Aorta (tissue), 5 donors: Measurements from ENCODE around the gene LACTB. TPM values are rescaled to one million over a fixed set of nuclear protein-coding genes. Genes with fewer than 3 reads are reported as not detected.

ENCODE experiments used
- ATAC-seq: fragments of 200-7000 bp; cut with Tn5 transposase; one replicate; pipeline ENCODE4 v1.9.1; 2022; ENCODE audit warnings: moderate library complexity; ENCODE audit not compliant: low FRiP score
- DNase-seq, 2 donors: peaks; one replicate each; pipeline ENCODE4 v3.0.0-alpha.2; 2020
- H3K27ac ChIP-seq, 2 donors: one replicate each; pipeline ENCODE4 v1.5.1; 2013; ENCODE audit warnings: low read length in 2 of 2, mild to moderate bottlenecking in 2 of 2, moderate library complexity in 2 of 2, control low read depth in 1 of 2, inconsistent platforms in 1 of 2, low read depth in 1 of 2
- H3K27me3 ChIP-seq, 2 donors: one replicate each; pipeline ENCODE4 v1.6.1; 2013; ENCODE audit warnings: control low read depth in 1 of 2, low read length in 1 of 2, mild to moderate bottlenecking in 1 of 2, moderate library complexity in 1 of 2; ENCODE audit not compliant: insufficient read depth in 2 of 2, control insufficient read depth in 1 of 2
- H3K36me3 ChIP-seq, 2 donors: one replicate each; pipeline ENCODE4 v1.6.1; 2013; ENCODE audit warnings: control low read depth in 1 of 2, low read length in 1 of 2, mild to moderate bottlenecking in 1 of 2; ENCODE audit not compliant: insufficient read depth in 2 of 2, control insufficient read depth in 1 of 2
- H3K4me1 ChIP-seq, 2 donors: one replicate each; pipeline ENCODE4 v1.6.1; 2013; ENCODE audit warnings: low read length in 2 of 2, control low read depth in 1 of 2, mild to moderate bottlenecking in 1 of 2, moderate library complexity in 1 of 2; ENCODE audit not compliant: insufficient read depth in 2 of 2, control insufficient read depth in 1 of 2
- H3K4me3 ChIP-seq, 2 donors: one replicate each; pipeline ENCODE4 v1.5.1; 2013; ENCODE audit warnings: low read length in 2 of 2, control low read depth in 1 of 2, mild to moderate bottlenecking in 1 of 2
- H3K9me3 ChIP-seq: one replicate; pipeline ENCODE4 v1.6.1; 2013; ENCODE audit warnings: mild to moderate bottlenecking, low read length; ENCODE audit not compliant: control insufficient read depth
- WGBS, 2 donors: extraction: QIAGEN DNeasy Blood & Tissue Kit; methylation state at CpG; one replicate each; pipeline ENCODE4 v1.1.7; 2013; 5-methylcytosine and 5-hydroxymethylcytosine counted together
- intact Hi-C, 2 donors: fragments of 100-400 bp; cut with DNase I; formaldehyde crosslinking; loops; one replicate each; pipeline versions ENCODE4 v1.14.2 to v1.15.0; 2022
- polyA plus RNA-seq, 2 donors: library from polyadenylated mRNA; stranded (reverse); fragments of 200-250 nt; gene quantifications; one replicate each; pipeline ENCODE4 v1.2.3, GENCODE V29; 2013
- total RNA-seq, 2 donors: library from RNA; stranded (reverse); fragmentation: NEBNext Ultra II Directional; extraction: Animal tissue kit (Norgen Biotek cat#: 25700); gene quantifications; one replicate each; pipeline ENCODE4 v1.2.1, GENCODE V29; 2021
- donor health status: healthy with polysubstance abuse.
- donor health status: Bipolar disorder and iron deficiency.
- donor health status: DM: no; HTN: no; CAD: no.
- donor health status: DM: no; HTN: no; CAD: no.
- donor health status: DM: yes; HTN: yes; CAD: no.

Gene LACTB
- total and polyA plus RNA-seq, 4 donors, result 12.6 to 20.9 (median 18.1) TPM

GRCh38 chr15:63134245-63134985 lies 12.8 kb downstream of the LACTB start:
- no peaks in the 10 kb centered on the region for H3K36me3 ChIP-seq
- 92% methylated on average over 2 of the region's 2 CpGs for WGBS, 2 donors
- H3K4me1 ChIP-seq, result peaks cover 0 to 4% of the 10 kb centered on the region in 2 donors
- ATAC-seq, result no peak
- H3K27ac ChIP-seq, result peak overlapping the region in 1 of 2 donors; percentile 67
- intact Hi-C loops, result no loop called here
- no peaks in the 10 kb centered on the region for H3K9me3 ChIP-seq
- no peaks in the 10 kb centered on the region for H3K27me3 ChIP-seq
- DNase-seq, result no peak
- H3K4me3 ChIP-seq, result no peak overlapping the region

DNA sequence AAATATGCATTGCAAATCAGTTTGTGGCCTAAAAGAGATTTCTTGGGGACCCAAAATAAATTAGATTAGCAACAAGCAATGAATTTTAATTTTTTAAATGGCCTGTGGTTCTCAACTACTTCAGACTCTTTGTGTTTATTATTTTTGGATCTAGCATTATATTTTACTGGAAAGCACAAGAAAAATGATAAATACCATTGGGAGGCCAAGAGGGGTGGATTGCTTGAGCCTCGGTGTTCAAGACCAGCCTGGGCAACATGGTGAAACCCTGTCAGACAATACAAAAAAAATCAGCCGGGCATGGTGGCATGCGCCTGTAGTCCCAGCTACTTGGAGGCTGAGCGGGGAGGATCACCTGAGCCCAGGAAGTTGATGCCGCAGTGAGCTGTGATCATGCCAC lies 13.6 kb downstream of the LACTB start:
- no peak overlapping the region for H3K4me3 ChIP-seq
- no peaks in the 10 kb centered on the region for H3K36me3 ChIP-seq
- no peak for DNase-seq
- no peaks in the 10 kb centered on the region for H3K27me3 ChIP-seq
- intact Hi-C loops, result no loop called here
- H3K9me3 ChIP-seq, result no peaks in the 10 kb centered on the region
- H3K4me1 ChIP-seq, result peaks cover 0 to 4% of the 10 kb centered on the region in 2 donors
- 73 to 74% methylated on average over 5 of the region's 5 CpGs for WGBS, 2 donors
- peak overlapping the region in 1 of 2 donors; percentile 58 for H3K27ac ChIP-seq
- no peak for ATAC-seq

DNA sequence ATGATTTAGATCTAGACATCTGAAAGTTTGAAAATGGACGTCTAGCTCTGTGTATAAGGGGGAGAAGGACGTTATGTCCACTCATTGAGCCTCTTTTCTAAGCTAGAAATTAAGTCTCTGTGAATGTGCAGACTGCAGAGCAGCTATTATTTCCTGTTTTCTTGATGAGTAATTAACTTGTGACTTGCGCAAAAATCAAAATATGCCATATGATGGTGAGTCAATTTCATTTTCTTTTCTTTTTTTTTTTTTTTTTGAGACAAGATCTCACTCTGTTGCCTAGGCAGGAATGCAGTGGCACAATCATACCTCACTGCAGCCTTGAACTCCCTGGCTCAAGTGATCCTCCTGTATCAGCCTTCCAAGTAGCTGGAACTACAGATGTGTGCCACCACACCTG lies 14.1 kb downstream of the LACTB start:
- H3K27ac ChIP-seq, result peak overlapping the region in 1 of 2 donors; percentile 44
- ATAC-seq (no peak), DNase-seq (no peak)
- no peaks in the 10 kb centered on the region for H3K36me3 ChIP-seq
- peaks cover 0 to 4% of the 10 kb centered on the region in 2 donors for H3K4me1 ChIP-seq
- H3K27me3 ChIP-seq, result no peaks in the 10 kb centered on the region
- H3K9me3 ChIP-seq, result no peaks in the 10 kb centered on the region
- intact Hi-C loops, result no loop called here
- no peak overlapping the region for H3K4me3 ChIP-seq
- 78 to 79% methylated on average over 3 of the region's 3 CpGs for WGBS, 2 donors

DNA sequence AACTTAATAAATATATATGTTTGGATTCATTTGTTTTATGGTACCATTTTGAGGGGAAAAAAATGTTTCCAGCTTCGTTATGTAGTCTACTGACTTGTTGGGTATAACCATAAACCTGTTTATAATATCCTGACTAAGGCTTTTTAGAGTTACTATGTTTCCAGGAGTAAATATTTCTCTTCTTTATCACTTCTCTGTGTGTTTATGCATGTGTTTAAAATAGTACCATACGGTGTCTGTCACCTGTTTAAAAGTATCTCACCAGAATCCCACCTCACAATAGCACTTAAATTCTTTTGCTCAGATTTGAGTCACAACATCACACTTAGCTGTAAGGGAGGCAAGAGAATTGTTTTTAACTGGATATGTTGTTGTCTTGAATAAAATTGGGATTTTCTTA lies 15.1 kb downstream of the LACTB start:
- Histone ChIP-seq H3K27me3 (no peaks in the 10 kb centered on the region), H3K27ac (no peak overlapping the region), H3K4me3 (no peak overlapping the region), H3K9me3 (no peaks in the 10 kb centered on the region), H3K4me1 (peaks cover 0 to 4% of the 10 kb centered on the region in 2 donors), H3K36me3 (peaks cover 0 to 1% of the 10 kb centered on the region in 2 donors)
- 79 to 85% methylated on average over 2 of the region's 2 CpGs for WGBS, 2 donors
- DNase-seq (no peak), ATAC-seq (no peak)
- intact Hi-C loops, result no loop called here

DNA sequence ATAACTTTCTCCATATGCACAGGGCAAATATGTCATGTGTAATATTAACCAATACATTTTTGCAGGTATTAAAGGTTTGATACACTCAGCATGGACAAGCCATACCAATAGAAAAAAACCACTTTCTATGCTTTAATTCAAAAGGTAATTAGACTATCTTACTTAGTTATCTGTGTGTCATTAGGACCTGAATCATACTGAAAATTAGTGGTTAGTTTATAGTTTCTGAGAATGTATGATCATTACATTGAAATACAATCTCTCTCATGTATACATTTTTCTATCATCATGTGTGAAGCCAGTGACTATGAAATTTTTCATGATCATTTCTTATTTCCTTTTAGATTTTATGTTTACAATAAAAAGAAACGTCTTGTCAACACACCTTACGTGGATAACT lies 19.3 kb downstream of the LACTB start:
- H3K9me3 ChIP-seq, result no peaks in the 10 kb centered on the region
- DNase-seq (no peak), ATAC-seq (no peak)
- peaks cover 0 to 4% of the 10 kb centered on the region in 2 donors for H3K4me1 ChIP-seq
- 89 to 92% methylated on average over 2 of the region's 2 CpGs for WGBS, 2 donors
- no peak overlapping the region for H3K4me3 ChIP-seq
- intact Hi-C loops, result no loop called here
- H3K27ac ChIP-seq, result no peak overlapping the region
- peaks cover 0 to 4% of the 10 kb centered on the region in 2 donors for H3K36me3 ChIP-seq
- no peaks in the 10 kb centered on the region for H3K27me3 ChIP-seq

DNA sequence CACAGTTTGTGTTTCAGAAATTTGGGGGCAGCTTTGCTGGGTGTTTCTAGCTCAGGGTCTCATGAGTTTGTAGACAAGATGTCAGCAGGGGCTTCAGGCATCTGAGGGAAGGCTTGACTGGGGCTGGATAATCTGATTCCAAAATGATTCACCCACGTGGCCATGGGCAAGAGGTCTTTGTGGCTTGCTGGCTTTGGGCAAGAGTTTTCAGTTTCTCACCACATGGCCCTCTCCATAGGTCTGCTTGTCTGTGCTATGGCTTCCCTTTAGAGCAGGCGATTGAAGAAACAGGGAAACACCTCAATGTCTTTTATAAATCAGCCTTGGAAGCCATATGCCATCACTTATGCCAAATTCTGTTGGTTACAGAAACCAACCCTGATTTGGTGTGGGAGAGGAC lies 23.8 kb downstream of the LACTB start:
- Histone ChIP-seq H3K9me3 (no peaks in the 10 kb centered on the region), H3K27ac (no peak overlapping the region), H3K36me3 (peaks cover 0 to 4% of the 10 kb centered on the region in 2 donors), H3K27me3 (no peaks in the 10 kb centered on the region), H3K4me1 (peaks cover 0 to 2% of the 10 kb centered on the region in 2 donors), H3K4me3 (no peak overlapping the region)
- WGBS, 2 donors, result 88 to 93% methylated on average over 2 of the region's 2 CpGs
- intact Hi-C loops, result no loop called here
- DNase-seq (no peak), ATAC-seq (no peak)

DNA sequence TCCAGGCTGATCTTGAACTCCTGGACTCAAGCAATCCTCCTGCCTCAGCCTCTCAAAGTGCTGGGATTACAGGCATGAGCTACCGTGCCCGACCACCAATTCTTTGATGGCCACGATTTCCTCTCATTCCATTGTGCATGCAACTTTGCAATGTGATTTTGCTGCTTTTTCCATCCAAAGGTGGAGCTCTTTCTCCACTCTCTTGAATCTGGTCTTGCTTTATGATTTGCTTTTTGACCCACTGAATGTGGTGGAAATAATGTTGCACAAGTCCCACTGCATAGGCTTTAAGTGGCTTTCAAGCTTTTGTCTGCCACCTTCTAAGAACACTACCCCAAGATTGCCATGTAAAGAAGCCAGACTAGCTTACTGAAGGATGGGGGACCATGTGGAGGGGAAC lies 25.0 kb downstream of the LACTB start:
- H3K36me3 ChIP-seq, result peaks cover 0 to 2% of the 10 kb centered on the region in 2 donors
- intact Hi-C loops, result no loop called here

GRCh38 chr15:63151665-63152064 lies 30.0 kb downstream of the LACTB start:
- ATAC-seq (no peak), DNase-seq (no peak)
- Histone ChIP-seq H3K27ac (no peak overlapping the region), H3K27me3 (peaks cover 0 to 1% of the 10 kb centered on the region in 2 donors), H3K36me3 (no peaks in the 10 kb centered on the region), H3K9me3 (no peaks in the 10 kb centered on the region), H3K4me3 (no peak overlapping the region), H3K4me1 (peaks cover 0 to 2% of the 10 kb centered on the region in 2 donors)
- intact Hi-C loops, result loop anchor here in 1 of 2 donors (10.0 kb wide), 1 partner anchor 107 kb away; the partner anchor contains the start of gene TPM1
- 94 to 96% methylated on average over 1 of the region's 1 CpG for WGBS, 2 donors

More for the DNA sequence above, 25.0 kb downstream of the LACTB start:
- Histone ChIP-seq H3K27me3 (no peaks in the 10 kb centered on the region), H3K27ac (no peak overlapping the region), H3K9me3 (no peaks in the 10 kb centered on the region), H3K4me3 (no peak overlapping the region), H3K4me1 (peaks cover 0 to 2% of the 10 kb centered on the region in 2 donors)
- DNase-seq (no peak), ATAC-seq (no peak)
- 62 to 64% methylated on average over 3 of the region's 3 CpGs for WGBS, 2 donors

- H3K27me3 ChIP-seq, result peaks cover 0 to 1% of the 10 kb centered on the region in 2 donors
- ATAC-seq (no peak), DNase-seq (no peak)
- H3K4me3 ChIP-seq, result peak overlapping the region in 1 of 2 donors; percentile 55
- no peaks in the 10 kb centered on the region for H3K9me3 ChIP-seq
- no peaks in the 10 kb centered on the region for H3K36me3 ChIP-seq
- 63 to 72% methylated on average over 3 of the region's 3 CpGs for WGBS, 2 donors
- H3K4me1 ChIP-seq, result no peaks in the 10 kb centered on the region
- intact Hi-C loops, result loop anchor here (5.0 to 10.0 kb wide), 2 partner anchors 33 to 111 kb away; partner anchors contain the start of genes LACTB (in 1 of the 2) and TPM1 (in 1 of the 2)
- H3K27ac ChIP-seq, result no peak overlapping the region
Observed at GRCh38 chr15:63155486-63155885, 33.8 kb downstream of the LACTB start.
